ENCODE measurements around the gene RSAD1.

GRCh38 chr17:50481648-50482047 lies 3.0 kb downstream of the RSAD1 start:
- TF ChIP-seq CTCF (IDR thresholded peaks at IDR 0.05) (no peak), EP300 (IDR thresholded peaks at IDR 0.05) (no peak), POLR2A (IDR thresholded peaks at IDR 0.05) (no peak)
